ENCODE data around the gene CSTPP1. TPM values are rescaled to one million over a fixed set of nuclear protein-coding genes. Genes with fewer than 3 reads are reported as not detected.
"Not testable (repeated sequence)": the region's sequence is repeated elsewhere in the genome, so short reads cannot be mapped to it uniquely, and the experiment has no call there.

CSTPP1 gene
- total RNA-seq, 4 donors from 2014 or later: 9.8 to 14.3 (median 11.1) TPM

- ATAC-seq (ENCODE audit: low FRiP score) (peak; percentile 21), DNase-seq (ENCODE audit: low spot score) (no peak)
- no peak for TF ChIP-seq CTCF (IDR thresholded peaks at IDR 0.05)
Observed at GRCh38 chr11:46917109-46917761, 19.3 kb upstream of the CSTPP1 start.

- no peak for TF ChIP-seq CTCF (IDR thresholded peaks at IDR 0.05)
- DNase-seq (ENCODE audit: low spot score) (no peak), ATAC-seq (ENCODE audit: low FRiP score) (no peak)
Observed at GRCh38 chr11:46917762-46918082, 18.8 kb upstream of the CSTPP1 start.

GRCh38 chr11:46918083-46918787, 18.3 kb upstream of the CSTPP1 start, which contains the start of gene LRP4:
Gene LRP4, minus strand, starts transcription at chr11:46918550. Its CDS starts 171 bp downstream, at chr11:46918379.
- DNase-seq (ENCODE audit: low spot score): no peak
- peak; percentile 55 for ATAC-seq (ENCODE audit: low FRiP score)
- TF ChIP-seq CTCF (IDR thresholded peaks at IDR 0.05): no peak

- TF ChIP-seq CTCF (IDR thresholded peaks at IDR 0.05): no peak
- DNase-seq (ENCODE audit: low spot score) (no peak), ATAC-seq (ENCODE audit: low FRiP score) (no peak)
Observed at GRCh38 chr11:46918788-46919513, 17.6 kb upstream of the CSTPP1 start.

- ATAC-seq (ENCODE audit: low FRiP score) (peak; percentile 53), DNase-seq (ENCODE audit: low spot score) (peak; percentile 27)
- TF ChIP-seq CTCF (IDR thresholded peaks at IDR 0.05): no peak
Observed at GRCh38 chr11:46920755-46921154, 15.8 kb upstream of the CSTPP1 start.

- DNase-seq (ENCODE audit: low spot score); ATAC-seq (ENCODE audit: low FRiP score): not testable (repeated sequence)
Observed at GRCh38 chr11:46927928-46928327, 8.6 kb upstream of the CSTPP1 start.

- ATAC-seq (ENCODE audit: low FRiP score); DNase-seq (ENCODE audit: low spot score): not testable (repeated sequence)
Observed at GRCh38 chr11:46928701-46929100, 7.9 kb upstream of the CSTPP1 start.

GRCh38 chr11:46930089-46930488, 6.5 kb upstream of the CSTPP1 start:
- DNase-seq (ENCODE audit: low spot score) (no peak), ATAC-seq (ENCODE audit: low FRiP score) (peak; percentile 62)
- no peak for TF ChIP-seq CTCF (IDR thresholded peaks at IDR 0.05)
